Spleen (tissue), 7 donors: ENCODE results near the gene TBX1.

Experiments used
- POLR2A ChIP-seq, 3 donors: fragments of 450-650 bp; IDR thresholded peaks; one replicate each; pipeline ENCODE4 v1.5.1; 2017; ENCODE audit warnings: antibody characterized with exemption in 3 of 3, mild to moderate bottlenecking in 1 of 3
- TF ChIP-seq, protein P1 (sequence below), 11 experiments: fragments of 200-600 bp in 7 of 11; fragments of 450-650 bp in 4 of 11; sonication (generic) in 4 of 11; IDR thresholded peaks in 8 of 11; conservative IDR thresholded peaks in 3 of 11; 1 replicate in 7 of 11; 2 replicates in 4 of 11; pipeline versions ENCODE4 v1.4.0 to v1.8.0; 2016 to 2021; ENCODE audit warnings: antibody characterized with exemption in 11 of 11, inconsistent platforms in 4 of 11, mild to moderate bottlenecking in 1 of 11
- donor health status: DM: no; HTN: no; CAD: no; lungs with moderate emphysema.
- donor health status: DM: no; HTN: no; CAD: no.
- donor health status: DM: no; HTN: no; CAD: no.

DNA sequence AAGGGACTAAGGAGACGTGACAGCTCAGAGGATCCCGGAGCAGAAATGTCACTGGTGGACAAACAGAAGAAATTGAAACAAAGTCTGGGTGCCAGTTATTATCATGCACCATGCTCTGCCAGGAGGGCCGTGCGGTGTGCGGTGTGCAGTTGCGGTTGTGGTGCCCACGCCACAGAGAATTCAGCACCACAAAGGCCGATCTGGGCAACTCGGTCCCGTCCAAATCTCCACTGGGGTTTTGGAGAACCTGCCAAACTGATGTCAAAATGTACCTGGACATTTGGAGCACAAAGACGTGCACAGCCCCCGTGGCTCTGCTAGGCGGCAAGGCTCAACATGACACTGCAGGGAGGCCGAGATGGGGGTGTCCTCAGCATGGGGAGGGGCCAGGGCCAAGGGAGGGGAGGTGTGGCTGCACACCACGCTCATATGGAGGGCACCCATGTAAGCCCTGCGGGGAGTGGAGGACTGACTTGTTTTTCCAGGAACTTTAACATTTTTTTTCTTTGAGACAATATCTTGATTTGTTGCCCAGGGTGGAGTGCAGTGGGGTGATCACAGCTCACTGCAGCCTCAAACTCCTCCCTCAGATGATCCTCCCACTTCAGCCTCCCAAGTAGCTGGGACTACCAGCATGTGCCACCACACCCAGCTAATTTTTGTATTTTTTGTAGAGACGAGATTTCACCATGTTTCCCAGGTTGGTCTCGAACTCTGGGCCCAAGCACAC lies 54.7 kb downstream of the TBX1 start:
- TF ChIP-seq, protein P1, sequence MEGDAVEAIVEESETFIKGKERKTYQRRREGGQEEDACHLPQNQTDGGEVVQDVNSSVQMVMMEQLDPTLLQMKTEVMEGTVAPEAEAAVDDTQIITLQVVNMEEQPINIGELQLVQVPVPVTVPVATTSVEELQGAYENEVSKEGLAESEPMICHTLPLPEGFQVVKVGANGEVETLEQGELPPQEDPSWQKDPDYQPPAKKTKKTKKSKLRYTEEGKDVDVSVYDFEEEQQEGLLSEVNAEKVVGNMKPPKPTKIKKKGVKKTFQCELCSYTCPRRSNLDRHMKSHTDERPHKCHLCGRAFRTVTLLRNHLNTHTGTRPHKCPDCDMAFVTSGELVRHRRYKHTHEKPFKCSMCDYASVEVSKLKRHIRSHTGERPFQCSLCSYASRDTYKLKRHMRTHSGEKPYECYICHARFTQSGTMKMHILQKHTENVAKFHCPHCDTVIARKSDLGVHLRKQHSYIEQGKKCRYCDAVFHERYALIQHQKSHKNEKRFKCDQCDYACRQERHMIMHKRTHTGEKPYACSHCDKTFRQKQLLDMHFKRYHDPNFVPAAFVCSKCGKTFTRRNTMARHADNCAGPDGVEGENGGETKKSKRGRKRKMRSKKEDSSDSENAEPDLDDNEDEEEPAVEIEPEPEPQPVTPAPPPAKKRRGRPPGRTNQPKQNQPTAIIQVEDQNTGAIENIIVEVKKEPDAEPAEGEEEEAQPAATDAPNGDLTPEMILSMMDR (IDR thresholded peaks at IDR 0.05 in 8 of 11, conservative IDR thresholded peaks at IDR 0.05 in 3 of 11) = no peak
- no peak for TF ChIP-seq POLR2A (IDR thresholded peaks at IDR 0.05)
